Left lung (tissue), 10 donors: ENCODE measurements around the gene PRSS8. TPM values are rescaled to one million over a fixed set of nuclear protein-coding genes. Genes with fewer than 3 reads are reported as not detected.

Source experiments
- ATAC-seq: fragments of 200-7000 bp; cut with Tn5 transposase; one replicate; pipeline ENCODE4 v1.9.1; 2020; ENCODE audit warnings: moderate library complexity
- DNase-seq, 4 donors: peaks; one replicate each; pipeline ENCODE4 v3.0.0-alpha.2; 2013 to 2020
- H3K27ac ChIP-seq, 2 donors: fragments of 200-600 bp; sonication (generic) in 1 of 2; one replicate each; pipeline versions ENCODE4 v1.5.0 to v1.8.0; 2020 to 2021
- H3K27me3 ChIP-seq, 2 donors: fragments of 200-600 bp; sonication (generic) in 1 of 2; one replicate each; pipeline versions ENCODE4 v1.5.0 to v1.8.0; 2020 to 2021
- H3K36me3 ChIP-seq, 2 donors: fragments of 200-600 bp; sonication (generic) in 1 of 2; one replicate each; pipeline versions ENCODE4 v1.5.0 to v1.8.0; 2020 to 2021
- H3K4me1 ChIP-seq, 2 donors: fragments of 200-600 bp; one replicate each; pipeline ENCODE4 v1.8.0; 2021
- H3K4me3 ChIP-seq, 2 donors: fragments of 200-600 bp; sonication (generic) in 1 of 2; one replicate each; pipeline versions ENCODE4 v1.5.0 to v1.8.0; 2020 to 2021; ENCODE audit warnings: mild to moderate bottlenecking in 1 of 2
- H3K9me3 ChIP-seq, 2 donors: fragments of 200-600 bp; sonication (generic) in 1 of 2; one replicate each; pipeline versions ENCODE4 v1.5.0 to v1.8.0; 2020 to 2021
- intact Hi-C, 2 donors: fragments of 100-400 bp; cut with DNase I; formaldehyde crosslinking; loops; one replicate each; pipeline versions ENCODE4 v1.11.2 to v1.14.2; 2022
- polyA plus RNA-seq, 6 donors: library from polyadenylated mRNA; unstranded; fragments of 120-200 nt; gene quantifications; one replicate each; pipeline ENCODE4 v1.2.1, GENCODE V29; 2013; ENCODE audit not compliant: insufficient read length in 6 of 6
- total RNA-seq, 2 donors: library from RNA; stranded (reverse); fragmentation: NEBNext Ultra II Directional; extraction: Animal tissue kit (Norgen Biotek cat#: 25700); gene quantifications; one replicate each; pipeline ENCODE4 v1.2.1, GENCODE V29; 2021
- TF ChIP-seq, protein P1 (sequence below), 2 donors: fragments of 200-600 bp; sonication (generic) in 1 of 2; IDR thresholded peaks; one replicate each; pipeline versions ENCODE4 v1.5.0 to v1.8.0; 2021; ENCODE audit warnings: antibody characterized with exemption in 2 of 2
- donor health status: DM: no; HTN: yes; CAD: no.
- donor health status: DM: no; HTN: no; CAD: no.

PRSS8 gene
- total and polyA plus RNA-seq, 8 donors, result 61.2 to 129 (median 107) TPM

DNA sequence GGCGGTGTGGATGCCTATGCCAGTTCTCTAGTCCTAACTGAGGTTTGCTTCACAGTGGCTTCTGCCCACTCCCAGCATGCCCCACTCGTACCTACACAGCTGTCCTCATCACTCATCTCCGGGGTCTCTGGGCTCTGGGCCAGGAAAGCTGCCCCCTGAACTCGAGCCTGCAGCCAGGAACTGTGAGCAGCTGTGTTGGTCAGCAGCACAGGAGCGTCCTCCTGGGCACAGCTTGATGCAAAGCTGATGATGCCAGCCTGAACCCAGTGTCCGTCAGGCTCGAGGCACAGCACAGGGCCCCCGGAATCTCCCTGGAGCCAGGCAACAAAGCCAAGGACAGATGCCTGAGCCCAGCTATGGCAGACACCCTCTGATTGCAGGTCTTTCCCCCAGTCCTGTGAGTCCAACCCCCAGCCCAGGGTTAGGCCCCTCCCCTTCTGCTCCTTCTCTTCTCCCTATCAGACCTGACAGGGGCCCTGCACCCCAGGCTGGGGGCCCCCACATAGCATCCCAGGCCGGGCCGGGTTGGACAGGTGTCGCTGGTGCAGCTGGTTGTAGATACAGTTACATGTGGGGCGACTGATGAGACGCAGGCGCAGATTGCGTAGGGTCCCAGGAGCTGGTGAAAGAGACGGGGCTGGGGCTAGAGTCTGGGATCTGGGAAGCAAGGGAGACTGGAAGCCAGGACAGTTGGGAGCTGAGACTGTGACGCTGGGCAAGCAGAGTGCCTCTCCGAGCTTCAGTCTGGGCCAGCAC is 49.5 kb downstream of the PRSS8 start:
- TF ChIP-seq, protein P1, sequence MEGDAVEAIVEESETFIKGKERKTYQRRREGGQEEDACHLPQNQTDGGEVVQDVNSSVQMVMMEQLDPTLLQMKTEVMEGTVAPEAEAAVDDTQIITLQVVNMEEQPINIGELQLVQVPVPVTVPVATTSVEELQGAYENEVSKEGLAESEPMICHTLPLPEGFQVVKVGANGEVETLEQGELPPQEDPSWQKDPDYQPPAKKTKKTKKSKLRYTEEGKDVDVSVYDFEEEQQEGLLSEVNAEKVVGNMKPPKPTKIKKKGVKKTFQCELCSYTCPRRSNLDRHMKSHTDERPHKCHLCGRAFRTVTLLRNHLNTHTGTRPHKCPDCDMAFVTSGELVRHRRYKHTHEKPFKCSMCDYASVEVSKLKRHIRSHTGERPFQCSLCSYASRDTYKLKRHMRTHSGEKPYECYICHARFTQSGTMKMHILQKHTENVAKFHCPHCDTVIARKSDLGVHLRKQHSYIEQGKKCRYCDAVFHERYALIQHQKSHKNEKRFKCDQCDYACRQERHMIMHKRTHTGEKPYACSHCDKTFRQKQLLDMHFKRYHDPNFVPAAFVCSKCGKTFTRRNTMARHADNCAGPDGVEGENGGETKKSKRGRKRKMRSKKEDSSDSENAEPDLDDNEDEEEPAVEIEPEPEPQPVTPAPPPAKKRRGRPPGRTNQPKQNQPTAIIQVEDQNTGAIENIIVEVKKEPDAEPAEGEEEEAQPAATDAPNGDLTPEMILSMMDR (IDR thresholded peaks at IDR 0.05), result no peak
- ATAC-seq, result no peak
- H3K36me3 ChIP-seq, result peaks cover 0 to 96% of the 10 kb centered on the region in 2 donors
- no peak overlapping the region for H3K27ac ChIP-seq
- intact Hi-C loops, result no loop called here
- DNase-seq, result no peak
- no peak overlapping the region for H3K4me3 ChIP-seq
- no peaks in the 10 kb centered on the region for H3K9me3 ChIP-seq
- peaks cover 0 to 12% of the 10 kb centered on the region in 2 donors for H3K4me1 ChIP-seq
- H3K27me3 ChIP-seq, result no peaks in the 10 kb centered on the region

DNA sequence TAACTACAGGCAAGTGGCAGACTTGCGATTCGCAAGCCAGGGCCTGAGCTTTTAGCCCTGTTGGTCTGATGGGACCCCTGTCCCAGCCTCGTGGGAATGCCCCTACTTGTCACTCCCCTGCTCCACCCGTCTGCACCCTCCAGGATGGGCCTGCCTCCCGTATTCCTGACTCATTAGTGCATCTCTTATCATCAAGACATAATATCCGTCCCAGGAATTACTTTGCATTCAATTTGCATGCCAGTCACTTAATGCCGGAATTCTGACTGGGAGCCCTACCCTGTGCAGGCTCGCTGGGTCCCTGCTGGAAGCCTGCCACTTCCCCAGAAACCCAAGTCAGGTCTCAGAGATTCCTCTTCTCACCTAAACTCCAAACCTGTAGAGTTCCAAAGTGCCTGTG is 50.1 kb downstream of the PRSS8 start:
- DNase-seq, result no peak
- Histone ChIP-seq H3K4me3 (no peak overlapping the region), H3K9me3 (no peaks in the 10 kb centered on the region), H3K4me1 (peaks cover 0 to 13% of the 10 kb centered on the region in 2 donors), H3K36me3 (peaks cover 0 to 96% of the 10 kb centered on the region in 2 donors), H3K27me3 (no peaks in the 10 kb centered on the region), H3K27ac (no peak overlapping the region)
- no peak for ATAC-seq
- TF ChIP-seq, protein P1 (IDR thresholded peaks at IDR 0.05), result no peak
- intact Hi-C loops, result no loop called here

DNA sequence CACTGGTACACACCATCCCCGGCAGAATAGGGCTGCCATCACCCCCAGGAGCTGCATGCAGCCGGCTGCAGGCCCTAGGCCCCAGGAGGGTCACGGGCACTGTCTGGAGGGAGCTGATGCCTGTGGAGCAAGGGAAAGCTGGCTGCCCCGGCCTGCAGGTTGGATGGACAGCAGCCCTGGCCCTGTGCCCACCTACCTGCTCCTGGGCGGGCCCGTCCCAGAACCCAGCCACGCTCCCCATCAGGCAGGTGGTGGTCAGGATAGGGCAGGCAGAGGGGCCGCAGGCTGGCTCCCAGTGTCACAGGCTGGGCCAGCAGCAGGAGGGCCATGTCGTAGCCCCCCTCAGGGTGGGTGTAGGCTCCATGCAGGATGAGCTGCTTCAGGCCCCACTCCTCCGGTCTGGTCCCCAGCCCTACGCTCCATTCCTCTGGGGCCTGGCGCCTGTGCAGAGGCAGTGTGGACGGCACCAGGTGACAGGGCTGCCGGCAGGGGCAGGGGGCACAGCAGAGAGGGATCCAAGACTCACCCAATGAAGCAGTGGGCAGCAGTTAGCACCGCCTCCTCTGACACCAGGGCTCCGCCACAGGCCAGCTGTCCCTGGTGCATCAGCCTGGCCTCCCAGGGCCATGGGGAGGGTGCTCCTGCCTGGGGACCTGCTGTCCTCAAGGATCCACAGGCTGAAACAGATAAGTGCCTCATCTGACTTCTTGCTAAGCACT is 50.8 kb downstream of the PRSS8 start:
- intact Hi-C loops, result no loop called here
- H3K36me3 ChIP-seq, result peaks cover 0 to 96% of the 10 kb centered on the region in 2 donors

DNA sequence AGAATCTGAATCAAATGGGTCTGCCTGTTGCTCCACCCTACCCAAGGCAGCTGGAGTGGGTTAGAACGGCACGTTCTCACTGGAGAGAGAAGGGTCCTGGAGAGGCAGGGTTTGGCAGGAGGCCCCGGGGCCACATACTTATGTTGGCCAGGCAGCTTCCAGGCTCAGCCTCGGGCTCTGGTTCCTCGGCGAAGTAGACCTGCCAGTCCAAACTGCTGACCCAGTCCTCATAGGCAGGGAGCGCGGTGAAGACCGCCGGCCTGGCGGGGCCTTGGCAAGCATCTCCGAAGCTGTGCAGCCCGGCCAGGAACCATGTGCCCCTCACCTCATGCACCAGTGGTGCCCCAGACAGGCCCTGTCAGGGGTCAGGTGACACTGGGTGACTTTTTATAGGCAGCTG is 51.5 kb downstream of the PRSS8 start:
- H3K27me3 ChIP-seq, result no peaks in the 10 kb centered on the region
- H3K27ac ChIP-seq, result no peak overlapping the region
- peaks cover 0 to 27% of the 10 kb centered on the region in 2 donors for H3K4me1 ChIP-seq
- peaks cover 0 to 98% of the 10 kb centered on the region in 2 donors for H3K36me3 ChIP-seq
- no peak overlapping the region for H3K4me3 ChIP-seq
- intact Hi-C loops, result no loop called here
- H3K9me3 ChIP-seq, result no peaks in the 10 kb centered on the region
- ATAC-seq, result peak; percentile 56
- TF ChIP-seq, protein P1 (IDR thresholded peaks at IDR 0.05), result no peak
- no peak for DNase-seq

More for the DNA sequence above, 50.8 kb downstream of the PRSS8 start:
- Histone ChIP-seq H3K27ac (no peak overlapping the region), H3K4me3 (no peak overlapping the region), H3K4me1 (peaks cover 0 to 20% of the 10 kb centered on the region in 2 donors), H3K27me3 (no peaks in the 10 kb centered on the region), H3K9me3 (no peaks in the 10 kb centered on the region)
- DNase-seq, result no peak
- ATAC-seq, result no peak
- TF ChIP-seq, protein P1 (IDR thresholded peaks at IDR 0.05), result no peak

DNA sequence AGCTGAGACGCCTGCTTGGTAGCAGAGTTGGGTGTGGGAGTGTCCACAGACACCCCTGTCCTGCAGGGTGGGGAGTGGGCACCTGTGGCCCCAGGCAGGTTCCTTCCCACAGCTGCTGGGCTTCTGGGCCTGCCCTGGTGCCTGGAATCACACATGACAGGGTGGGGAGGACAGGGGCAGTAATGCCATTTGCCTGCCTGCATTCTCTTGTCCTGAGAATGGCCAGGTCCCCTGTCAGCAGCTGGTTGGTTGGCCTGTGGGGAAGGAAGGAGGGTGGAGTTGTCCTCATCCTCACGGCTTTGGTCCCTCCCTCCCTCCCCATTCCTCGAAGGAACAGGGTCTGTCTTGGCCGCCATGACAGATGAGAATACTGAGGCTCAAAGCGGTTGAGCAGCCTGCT is 52.0 kb downstream of the PRSS8 start:
- ATAC-seq, result no peak
- peaks cover 0 to 98% of the 10 kb centered on the region in 2 donors for H3K36me3 ChIP-seq
- TF ChIP-seq, protein P1 (IDR thresholded peaks at IDR 0.05), result no peak
- intact Hi-C loops, result no loop called here
- H3K27ac ChIP-seq, result no peak overlapping the region
- no peak overlapping the region for H3K4me3 ChIP-seq
- peaks cover 0 to 28% of the 10 kb centered on the region in 2 donors for H3K4me1 ChIP-seq
- no peaks in the 10 kb centered on the region for H3K9me3 ChIP-seq
- DNase-seq, result no peak
- H3K27me3 ChIP-seq, result no peaks in the 10 kb centered on the region
